ENCODE measurements around the gene SMPD4. TPM values are rescaled to one million over a fixed set of nuclear protein-coding genes. Genes with fewer than 3 reads are reported as not detected.
A peak's percentile ranks its signal among the peaks of the same experiment; 100 is the strongest.
"Not testable (repeated sequence)": the region's sequence is repeated elsewhere in the genome, so short reads cannot be mapped to it uniquely, and the experiment has no call there.

SMPD4 gene
- total RNA-seq, 2 experiments from 2014 or later, result 67.3 to 74.2 TPM

DNA sequence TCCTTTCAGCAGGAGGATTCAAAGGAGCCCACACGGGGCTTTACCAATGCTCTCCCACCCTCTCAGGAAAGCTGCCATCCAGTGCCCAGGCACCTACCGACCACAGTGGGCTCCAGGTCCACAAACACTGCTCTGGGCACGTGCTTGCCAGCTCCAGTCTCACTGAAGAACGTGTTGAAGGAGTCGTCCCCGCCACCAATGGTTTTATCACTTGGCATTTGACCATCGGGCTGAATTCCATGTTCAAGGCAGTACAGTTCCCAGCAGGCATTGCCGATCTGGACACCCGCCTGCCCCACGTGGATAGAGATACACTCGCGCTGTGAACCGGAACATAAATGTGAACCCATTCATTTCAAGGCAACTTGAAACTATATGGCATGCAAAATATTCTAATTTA, 14.7 kb upstream of the SMPD4 start:
- H3K4me3 Mint-ChIP-seq; H3K9me3 Mint-ChIP-seq; POLR2A ChIA-PET; H3K27ac Mint-ChIP-seq; H3K36me3 Mint-ChIP-seq; DNase-seq; H3K4me1 Mint-ChIP-seq; ATAC-seq (ENCODE audit: low read depth); H3K27me3 Mint-ChIP-seq: not testable (repeated sequence)

DNA sequence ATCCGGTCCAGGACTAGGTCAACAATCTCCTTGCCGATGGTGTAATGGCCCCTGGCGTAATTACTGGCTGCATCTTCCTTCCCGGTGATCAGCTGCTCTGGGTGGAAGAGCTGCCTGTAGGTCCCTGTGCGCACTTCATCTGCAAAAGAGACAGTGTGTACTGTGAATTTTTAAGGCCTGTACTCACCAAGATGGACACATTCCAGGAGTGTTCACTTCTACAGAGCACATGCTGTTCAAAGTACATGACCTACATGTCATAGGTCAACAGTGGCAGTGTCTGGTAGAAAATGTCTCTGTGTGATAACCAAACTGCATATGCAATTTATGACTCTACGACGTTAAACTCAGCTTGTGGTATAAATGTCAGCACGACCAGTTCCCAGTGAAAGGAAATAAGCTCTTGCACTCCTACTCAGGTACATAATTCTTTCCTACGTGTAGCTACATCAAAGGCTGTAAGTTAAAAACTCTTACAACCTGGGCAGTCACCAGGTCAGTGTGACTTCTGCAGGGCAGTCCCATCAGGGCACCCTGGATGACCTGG, 13.8 kb upstream of the SMPD4 start:
- H3K27ac Mint-ChIP-seq; DNase-seq; H3K4me1 Mint-ChIP-seq; POLR2A ChIA-PET; ATAC-seq (ENCODE audit: low read depth); H3K9me3 Mint-ChIP-seq; H3K36me3 Mint-ChIP-seq; H3K27me3 Mint-ChIP-seq; H3K4me3 Mint-ChIP-seq: not testable (repeated sequence)

- H3K4me1 Mint-ChIP-seq; H3K4me3 Mint-ChIP-seq; ATAC-seq (ENCODE audit: low read depth); H3K9me3 Mint-ChIP-seq; POLR2A ChIA-PET; H3K27ac Mint-ChIP-seq; H3K27me3 Mint-ChIP-seq; H3K36me3 Mint-ChIP-seq; DNase-seq: not testable (repeated sequence)
Measured at GRCh38 chr2:130193824-130194223, 12.4 kb upstream of the SMPD4 start.

DNA sequence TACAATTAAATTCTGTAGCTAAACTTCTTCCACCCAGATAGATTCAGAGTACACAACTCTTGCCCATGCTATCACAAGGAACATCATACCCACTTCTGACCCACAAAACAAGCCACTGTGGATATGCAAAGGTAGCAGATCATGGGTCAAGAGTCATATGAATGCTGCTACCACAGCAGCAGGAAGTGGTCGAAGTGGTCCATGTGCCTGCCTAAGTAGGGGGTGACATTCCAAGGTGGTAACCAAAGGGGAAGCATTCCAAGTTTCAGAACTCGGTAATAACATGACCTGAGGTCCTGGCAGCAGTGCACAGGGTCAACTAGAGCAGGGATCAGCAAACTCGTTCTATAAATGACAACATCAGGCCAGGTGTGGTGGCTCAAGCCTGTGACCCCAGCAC, 11.0 kb upstream of the SMPD4 start:
- DNase-seq; ATAC-seq (ENCODE audit: low read depth); POLR2A ChIA-PET: not testable (repeated sequence)

DNA sequence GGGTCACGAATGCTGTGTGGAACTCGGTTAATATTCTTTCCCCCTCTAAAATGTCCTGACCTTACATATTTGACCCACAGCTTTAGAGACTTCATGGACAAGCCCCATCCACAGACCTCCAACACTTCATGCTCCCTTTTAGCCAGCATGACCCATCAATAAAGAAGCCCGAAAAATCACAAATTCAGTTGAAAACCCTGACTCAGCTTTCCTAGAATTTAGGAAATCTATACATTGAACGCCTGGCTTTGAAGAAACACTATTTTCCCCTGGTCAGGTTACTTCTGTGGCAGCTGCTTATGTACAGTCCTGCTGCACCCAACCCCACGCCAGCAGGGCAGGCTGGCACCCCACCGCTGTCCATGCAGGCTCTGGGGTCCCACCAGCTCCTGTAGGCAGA, 9.9 kb upstream of the SMPD4 start:
- H3K9me3 Mint-ChIP-seq; H3K4me1 Mint-ChIP-seq; DNase-seq; ATAC-seq (ENCODE audit: low read depth); H3K4me3 Mint-ChIP-seq; H3K27ac Mint-ChIP-seq; H3K27me3 Mint-ChIP-seq; H3K36me3 Mint-ChIP-seq: not testable (repeated sequence)
- POLR2A ChIA-PET, result interaction anchor here (0.6 kb wide), 1 partner anchor 23 kb away, joined by 6 read pairs; no protein-coding TSS in a partner anchor

More for the DNA sequence above, 11.0 kb upstream of the SMPD4 start:
- H3K4me3 Mint-ChIP-seq, H3K36me3 Mint-ChIP-seq, H3K4me1 Mint-ChIP-seq, H3K9me3 Mint-ChIP-seq, H3K27me3 Mint-ChIP-seq: not testable (repeated sequence)
- H3K27ac Mint-ChIP-seq, result peak overlapping the region; percentile 3

GRCh38 chr2:130190237-130190636, 8.8 kb upstream of the SMPD4 start:
- Mint-ChIP-seq H3K27me3 (no peaks in the 10 kb centered on the region), H3K4me3 (no peak overlapping the region), H3K36me3 (peaks cover 4% of the 10 kb centered on the region), H3K4me1 (peaks cover 11% of the 10 kb centered on the region), H3K9me3 (no peaks in the 10 kb centered on the region), H3K27ac (no peak overlapping the region)
- DNase-seq, result no peak
- POLR2A ChIA-PET, result no interaction called here
- ATAC-seq (ENCODE audit: low read depth), result no peak

DNA sequence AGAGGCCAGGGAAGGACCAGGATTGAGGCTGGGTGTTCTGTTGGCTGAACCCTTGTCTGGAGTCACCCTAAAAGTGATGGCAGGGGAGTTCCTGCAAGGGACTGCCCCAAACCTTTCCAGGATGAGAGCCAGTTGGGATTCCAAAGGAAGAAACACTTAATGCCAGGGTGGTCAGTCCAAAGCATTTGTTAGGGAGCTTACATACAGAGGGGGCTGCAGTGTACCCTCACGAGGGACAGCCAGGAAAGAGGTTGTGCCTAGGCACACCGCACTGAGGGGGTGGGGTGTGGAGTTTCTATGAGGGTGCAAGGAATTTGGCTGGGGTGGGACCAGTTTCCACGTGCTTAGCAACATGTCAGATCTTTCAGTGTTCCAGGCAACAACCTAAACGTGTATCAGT, 7.6 kb upstream of the SMPD4 start:
- ATAC-seq (ENCODE audit: low read depth); H3K27ac Mint-ChIP-seq; H3K4me3 Mint-ChIP-seq; H3K9me3 Mint-ChIP-seq; H3K27me3 Mint-ChIP-seq; DNase-seq; POLR2A ChIA-PET; H3K36me3 Mint-ChIP-seq: not testable (repeated sequence)
- H3K4me1 Mint-ChIP-seq, result peaks cover 11% of the 10 kb centered on the region

GRCh38 chr2:130187859-130188792, 6.7 kb upstream of the SMPD4 start:
- DNase-seq; ATAC-seq (ENCODE audit: low read depth); H3K27me3 Mint-ChIP-seq; H3K36me3 Mint-ChIP-seq; H3K27ac Mint-ChIP-seq; H3K9me3 Mint-ChIP-seq; H3K4me3 Mint-ChIP-seq: not testable (repeated sequence)
- POLR2A ChIA-PET, result interaction anchor here (0.7 kb wide), 1 partner anchor 1299 kb away, joined by 3 read pairs; no protein-coding TSS in a partner anchor
- peaks cover 15% of the 10 kb centered on the region for H3K4me1 Mint-ChIP-seq

DNA sequence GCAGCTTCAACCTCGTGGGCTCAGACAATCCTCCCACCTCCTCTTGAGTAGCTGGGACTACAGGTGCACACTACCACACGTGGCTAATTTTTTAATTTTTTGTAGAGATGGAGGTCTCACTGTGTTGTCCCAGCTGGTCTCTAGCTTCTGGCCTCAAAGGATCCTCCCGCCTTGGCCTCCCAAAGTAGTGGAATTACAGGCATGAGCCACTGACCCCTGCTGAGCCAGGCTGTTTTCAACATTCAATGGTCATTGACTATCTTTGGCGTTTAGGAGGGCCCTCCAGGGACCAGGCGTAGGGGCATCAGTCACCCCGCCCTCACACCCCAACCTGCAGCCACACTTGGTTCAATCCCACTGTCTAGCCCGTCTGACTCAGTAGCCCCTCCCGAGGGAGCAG, 5.9 kb upstream of the SMPD4 start:
- H3K27ac Mint-ChIP-seq, result no peak overlapping the region
- POLR2A ChIA-PET, result interaction anchor here (0.7 kb wide), 1 partner anchor 1300 kb away, joined by 3 read pairs; no protein-coding TSS in a partner anchor
- H3K27me3 Mint-ChIP-seq, result no peaks in the 10 kb centered on the region
- H3K4me1 Mint-ChIP-seq, result peaks cover 12% of the 10 kb centered on the region
- H3K36me3 Mint-ChIP-seq, result peaks cover 4% of the 10 kb centered on the region
- H3K4me3 Mint-ChIP-seq, result no peak overlapping the region
- ATAC-seq (ENCODE audit: low read depth), result no peak
- no peaks in the 10 kb centered on the region for H3K9me3 Mint-ChIP-seq
- no peak for DNase-seq

- peaks cover 12% of the 10 kb centered on the region for H3K4me1 Mint-ChIP-seq
- POLR2A ChIA-PET, result no interaction called here
- H3K4me3 Mint-ChIP-seq, result no peak overlapping the region
Measured at GRCh38 chr2:130186391-130186790, 5.0 kb upstream of the SMPD4 start.

GRCh38 chr2:130185896-130186295, 4.5 kb upstream of the SMPD4 start:
- Mint-ChIP-seq H3K4me3 (no peak overlapping the region), H3K4me1 (peaks cover 11% of the 10 kb centered on the region), H3K27me3 (no peaks in the 10 kb centered on the region), H3K36me3 (peaks cover 1% of the 10 kb centered on the region), H3K9me3 (no peaks in the 10 kb centered on the region), H3K27ac (no peak overlapping the region)
- DNase-seq (no peak), ATAC-seq (ENCODE audit: low read depth) (no peak)
- POLR2A ChIA-PET, result interaction anchor here (0.7 to 1.4 kb wide), 2 partner anchors 1301 to 1303 kb away, joined by 3 to 12 read pairs; no protein-coding TSS in a partner anchor

More at GRCh38 chr2:130186391-130186790, 5.0 kb upstream of the SMPD4 start:
- Mint-ChIP-seq H3K9me3 (no peaks in the 10 kb centered on the region), H3K27ac (no peak overlapping the region), H3K36me3 (peaks cover 3% of the 10 kb centered on the region), H3K27me3 (no peaks in the 10 kb centered on the region)
- DNase-seq, result no peak
- ATAC-seq (ENCODE audit: low read depth), result no peak

GRCh38 chr2:130185436-130185835, 4.0 kb upstream of the SMPD4 start:
- no peaks in the 10 kb centered on the region for H3K27me3 Mint-ChIP-seq
- H3K9me3 Mint-ChIP-seq, result no peaks in the 10 kb centered on the region
- H3K27ac Mint-ChIP-seq, result no peak overlapping the region
- DNase-seq (no peak), ATAC-seq (ENCODE audit: low read depth) (no peak)
- POLR2A ChIA-PET, result interaction anchor here (0.7 to 1.4 kb wide), 2 partner anchors 1302 to 1304 kb away, joined by 3 to 12 read pairs; no protein-coding TSS in a partner anchor
- peaks cover 13% of the 10 kb centered on the region for H3K4me1 Mint-ChIP-seq
- H3K4me3 Mint-ChIP-seq, result no peak overlapping the region
- H3K36me3 Mint-ChIP-seq, result peaks cover 1% of the 10 kb centered on the region

- ATAC-seq (ENCODE audit: low read depth), result no peak
Measured at GRCh38 chr2:130183512-130184373, 2.3 kb upstream of the SMPD4 start.

More at GRCh38 chr2:130183512-130184373, 2.3 kb upstream of the SMPD4 start:
- Mint-ChIP-seq H3K4me3 (peak overlapping the region; percentile 81), H3K4me1 (peaks cover 13% of the 10 kb centered on the region), H3K36me3 (peaks cover 1% of the 10 kb centered on the region), H3K27ac (peak overlapping the region; percentile 79), H3K27me3 (no peaks in the 10 kb centered on the region), H3K9me3 (no peaks in the 10 kb centered on the region)
- DNase-seq, result no peak
- POLR2A ChIA-PET, result no interaction called here

Data from activated naive CD8-positive, alpha-beta T cell treated with anti-CD3 and anti-CD28 coated beads, Interleukin-2, amount 10 ng/mL, durations not matched to agents 7 days and 5 days (primary cell).